ENCODE results near the gene ANKRD33B.
"Not testable (repeated sequence)": the region's sequence is repeated elsewhere in the genome, so short reads cannot be mapped to it uniquely, and the experiment has no call there.

Gene ANKRD33B

GRCh38 chr5:10556289-10556807, 7.5 kb upstream of the ANKRD33B start:
- no peak for DNase-seq (ENCODE audit: low read depth in 4 of 4, low spot score in 1 of 4)

- no peak for DNase-seq (ENCODE audit: low read depth in 4 of 4, low spot score in 1 of 4)
Measured at GRCh38 chr5:10556893-10557746, 6.8 kb upstream of the ANKRD33B start.

- DNase-seq (ENCODE audit: low read depth in 4 of 4, low spot score in 1 of 4), result no peak
Measured at GRCh38 chr5:10559151-10559550, 4.7 kb upstream of the ANKRD33B start.

GRCh38 chr5:10559871-10560270, 4.0 kb upstream of the ANKRD33B start:
- DNase-seq (ENCODE audit: low read depth in 4 of 4, low spot score in 1 of 4), result no peak

- DNase-seq (ENCODE audit: low read depth in 4 of 4, low spot score in 1 of 4), result no peak
Measured at GRCh38 chr5:10562201-10563109, 1.4 kb upstream of the ANKRD33B start.

- DNase-seq (ENCODE audit: low read depth in 4 of 4, low spot score in 1 of 4), result peak in 3 of 4 experiments; percentile 22 to 45 (median 29)
Measured at GRCh38 chr5:10563110-10563944, 543 bp upstream of the ANKRD33B start.

GRCh38 chr5:10564838-10565784, 1.2 kb downstream of the ANKRD33B start:
- no peak for DNase-seq (ENCODE audit: low read depth in 4 of 4, low spot score in 1 of 4)

- no peak for DNase-seq (ENCODE audit: low read depth in 4 of 4, low spot score in 1 of 4)
Measured at GRCh38 chr5:10565785-10566542, 2.1 kb downstream of the ANKRD33B start.

GRCh38 chr5:10566543-10567068, 2.7 kb downstream of the ANKRD33B start:
- DNase-seq (ENCODE audit: low read depth in 4 of 4, low spot score in 1 of 4), result no peak

- DNase-seq (ENCODE audit: low read depth in 4 of 4, low spot score in 1 of 4), result no peak
Measured at GRCh38 chr5:10567121-10567591, 3.3 kb downstream of the ANKRD33B start.

- no peak for DNase-seq (ENCODE audit: low read depth in 4 of 4, low spot score in 1 of 4)
Measured at GRCh38 chr5:10567781-10568321, 4.0 kb downstream of the ANKRD33B start.

GRCh38 chr5:10570540-10570939, 6.7 kb downstream of the ANKRD33B start:
- DNase-seq (ENCODE audit: low read depth in 4 of 4, low spot score in 1 of 4), result not testable (repeated sequence)

GRCh38 chr5:10572451-10572850, 8.6 kb downstream of the ANKRD33B start:
- DNase-seq (ENCODE audit: low read depth in 4 of 4, low spot score in 1 of 4), result no peak

- no peak for DNase-seq (ENCODE audit: low read depth in 4 of 4, low spot score in 1 of 4)
Measured at GRCh38 chr5:10573487-10574145, 9.7 kb downstream of the ANKRD33B start.

GRCh38 chr5:10574879-10575278, 11.0 kb downstream of the ANKRD33B start:
- DNase-seq (ENCODE audit: low read depth in 4 of 4, low spot score in 1 of 4), result not testable (repeated sequence)

- DNase-seq (ENCODE audit: low read depth in 4 of 4, low spot score in 1 of 4), result no peak
Measured at GRCh38 chr5:10576121-10576789, 12.4 kb downstream of the ANKRD33B start.

- DNase-seq (ENCODE audit: low read depth in 4 of 4, low spot score in 1 of 4), result no peak
Measured at GRCh38 chr5:10576790-10577189, 12.9 kb downstream of the ANKRD33B start.
